Iris pigment epithelial cell (primary cell): Measurements from ENCODE around the gene TIGD6.

Source experiments
- DNase-seq: peaks from one replicate; pipeline ENCODE4 v3.0.0-alpha.2; 2011; ENCODE audit warnings: low read depth

Gene TIGD6

GRCh38 chr5:150016537-150016936 lies 16.1 kb upstream of the TIGD6 start:
- DNase-seq: no peak

GRCh38 chr5:150015415-150015814 lies 15.0 kb upstream of the TIGD6 start:
- DNase-seq: no peak

- DNase-seq: no peak
Measured at GRCh38 chr5:150014456-150014855, 14.0 kb upstream of the TIGD6 start.

DNA sequence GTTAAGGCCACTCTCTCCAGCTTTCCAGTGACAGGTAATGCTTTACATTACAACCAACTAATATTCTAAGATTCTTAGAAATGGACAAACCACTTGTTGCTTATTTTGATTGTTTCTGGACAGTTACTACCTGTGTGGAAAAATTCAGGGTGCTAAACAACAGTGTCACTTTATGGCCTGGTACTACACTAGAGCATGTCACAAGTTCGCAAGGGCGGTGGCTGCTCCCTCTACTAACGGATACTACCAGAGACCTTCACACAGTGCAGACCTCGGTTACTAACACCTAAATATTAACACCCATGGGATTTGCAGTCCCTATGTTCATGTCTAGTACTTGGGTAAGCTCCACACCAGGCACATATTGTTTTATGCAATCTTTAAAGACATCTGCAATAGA lies 13.5 kb upstream of the TIGD6 start:
- DNase-seq: no peak

DNA sequence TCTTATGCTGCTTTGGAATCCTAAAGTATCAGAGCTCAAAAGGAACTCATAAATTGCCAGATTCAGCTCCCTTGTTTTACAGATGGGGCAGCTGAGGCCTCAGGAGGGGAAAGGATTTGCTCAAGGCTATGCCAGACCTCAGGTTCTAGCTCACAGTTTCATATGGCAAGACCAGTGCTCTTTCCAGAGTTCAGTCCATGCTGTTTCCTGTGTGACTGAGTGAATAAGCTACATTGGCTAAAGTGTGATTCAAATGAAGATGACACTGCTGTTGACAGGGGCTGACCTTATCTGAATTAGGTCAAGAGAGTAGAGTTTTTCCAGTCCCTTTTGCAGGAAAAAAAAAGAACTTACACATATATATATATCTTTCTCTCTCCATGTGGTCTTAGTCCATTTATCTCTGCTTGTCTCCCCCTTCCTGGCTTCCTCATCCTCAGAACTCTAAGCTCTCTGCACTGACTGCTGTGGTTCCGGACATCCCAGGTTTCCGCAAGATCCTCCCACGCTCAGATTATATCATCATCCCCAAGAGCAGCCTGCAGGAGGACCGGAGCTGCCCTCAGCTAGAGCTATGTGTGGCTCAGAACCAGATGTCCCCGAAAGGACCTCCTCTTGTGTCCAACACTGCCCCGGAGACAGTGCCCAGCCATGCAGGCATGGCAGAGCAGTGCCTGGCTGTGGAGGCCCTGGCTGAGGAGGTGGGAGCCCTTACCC lies 9.4 kb upstream of the TIGD6 start:
- DNase-seq: no peak

GRCh38 chr5:150007050-150007449 lies 6.6 kb upstream of the TIGD6 start:
- DNase-seq: no peak

GRCh38 chr5:150006318-150006717 lies 5.9 kb upstream of the TIGD6 start:
- DNase-seq: no peak

DNA sequence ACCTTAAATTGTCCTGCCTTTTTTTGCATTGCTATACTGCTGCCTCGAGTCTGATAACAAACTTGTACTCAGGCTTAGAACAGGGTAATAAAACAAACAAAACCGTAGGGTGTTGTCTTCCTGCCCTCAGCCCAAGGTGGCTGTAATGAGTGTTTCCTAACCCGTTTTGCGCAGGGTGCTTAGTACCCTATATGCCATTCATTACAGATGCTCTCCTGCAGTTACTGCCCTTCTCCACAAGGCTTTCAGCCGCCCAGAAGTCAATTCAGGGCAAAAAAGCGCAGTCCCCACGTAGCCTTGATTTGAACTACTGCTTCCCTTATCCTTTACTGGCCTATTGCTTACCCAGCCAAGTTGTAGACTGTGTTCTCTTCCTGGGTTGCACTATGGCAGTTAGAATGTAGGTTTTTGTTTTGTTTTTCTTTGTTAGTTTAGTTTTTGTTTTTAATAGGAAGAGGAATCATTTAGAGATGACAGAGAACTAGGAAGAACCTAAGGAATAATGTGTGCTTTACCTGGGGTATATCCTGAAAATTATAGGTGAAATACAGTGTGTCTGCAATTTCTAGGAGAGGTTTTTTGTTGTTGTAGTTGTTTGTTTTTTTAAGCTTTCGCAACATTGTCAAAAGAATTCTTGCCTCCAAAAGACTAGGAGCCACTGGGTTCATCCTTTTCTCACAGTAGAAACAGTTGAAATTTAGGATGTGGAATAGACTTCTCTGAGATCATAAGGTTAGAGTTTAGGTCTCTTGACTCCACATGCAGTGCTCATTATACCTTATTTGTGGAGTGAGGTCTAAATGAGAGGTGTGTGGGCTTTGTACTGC lies 1.4 kb upstream of the TIGD6 start:
- DNase-seq: peak; percentile 82

DNA sequence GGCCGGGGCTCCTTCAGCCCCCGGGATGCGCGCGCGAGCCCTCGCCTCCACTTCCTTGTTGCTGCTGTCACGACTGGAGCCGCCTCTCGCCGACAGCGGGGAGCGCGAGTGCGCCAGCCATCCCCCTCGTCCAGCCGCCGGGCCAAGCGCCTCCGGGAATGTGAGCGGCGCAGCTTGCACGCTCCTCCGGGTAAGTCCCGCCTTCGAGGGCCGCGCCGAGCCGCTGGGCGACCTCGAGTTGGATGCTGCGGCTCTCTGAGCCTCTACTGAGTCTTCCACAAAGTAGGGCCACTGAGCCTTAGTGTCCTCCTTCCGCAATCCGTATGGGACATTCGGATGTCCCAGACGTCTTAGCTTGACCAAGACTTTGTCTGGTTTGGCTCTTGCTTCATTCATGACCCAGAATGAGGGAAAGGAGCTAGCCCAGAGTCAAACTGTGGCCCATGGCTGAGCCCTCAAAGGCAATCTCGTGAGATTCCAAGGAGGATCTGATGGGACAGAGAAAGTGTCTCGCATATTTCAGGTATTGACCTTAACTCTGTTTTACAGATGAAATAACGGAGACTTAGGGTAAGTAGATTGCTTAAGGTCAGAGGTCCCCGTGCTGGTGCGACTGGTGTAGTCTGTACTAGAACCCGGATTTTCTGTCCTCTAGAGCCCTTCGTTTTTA lies 671 bp upstream of the TIGD6 start:
- DNase-seq: peak; percentile 75

DNA sequence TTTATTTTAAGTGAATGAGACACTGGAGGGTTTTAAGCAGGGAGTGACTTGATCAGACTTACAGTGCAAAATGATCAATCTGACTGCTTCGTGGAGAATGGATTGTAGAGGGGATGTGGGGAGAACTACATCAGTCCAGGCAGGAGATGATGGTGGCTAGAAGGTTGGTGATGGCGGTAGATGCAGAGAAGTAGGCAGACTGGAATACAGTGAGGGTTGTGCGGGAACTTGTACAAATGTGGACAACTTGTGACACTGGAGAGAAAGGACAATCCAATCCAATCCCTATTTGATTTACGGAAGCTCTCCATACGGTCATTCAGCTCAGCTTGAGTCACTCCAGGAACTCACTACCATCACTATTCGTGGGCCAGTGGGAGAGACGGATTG lies 593 bp downstream of the TIGD6 start:
- no peak for DNase-seq

- no peak for DNase-seq
Measured at GRCh38 chr5:149999359-149999758, 1.1 kb downstream of the TIGD6 start.

DNA sequence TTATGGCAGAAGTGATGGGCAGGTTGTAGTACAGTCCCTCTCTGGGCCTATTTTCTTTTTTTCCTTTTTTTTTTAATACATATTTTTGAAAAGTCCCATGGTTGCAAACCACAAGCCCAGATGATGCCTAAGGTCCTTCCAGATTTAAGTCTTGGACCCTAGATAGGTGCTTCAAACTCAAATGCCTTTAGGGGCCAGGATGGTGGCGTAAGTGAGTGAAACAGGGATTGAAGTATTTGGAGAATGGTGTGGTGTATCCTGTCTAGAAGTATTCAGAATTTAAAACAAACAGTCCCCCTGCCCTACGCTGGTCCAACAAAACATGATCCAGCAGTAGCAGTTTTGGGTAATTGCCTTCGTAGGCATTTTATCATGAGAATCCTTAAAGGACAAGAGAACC lies 2.2 kb downstream of the TIGD6 start:
- no peak for DNase-seq

DNA sequence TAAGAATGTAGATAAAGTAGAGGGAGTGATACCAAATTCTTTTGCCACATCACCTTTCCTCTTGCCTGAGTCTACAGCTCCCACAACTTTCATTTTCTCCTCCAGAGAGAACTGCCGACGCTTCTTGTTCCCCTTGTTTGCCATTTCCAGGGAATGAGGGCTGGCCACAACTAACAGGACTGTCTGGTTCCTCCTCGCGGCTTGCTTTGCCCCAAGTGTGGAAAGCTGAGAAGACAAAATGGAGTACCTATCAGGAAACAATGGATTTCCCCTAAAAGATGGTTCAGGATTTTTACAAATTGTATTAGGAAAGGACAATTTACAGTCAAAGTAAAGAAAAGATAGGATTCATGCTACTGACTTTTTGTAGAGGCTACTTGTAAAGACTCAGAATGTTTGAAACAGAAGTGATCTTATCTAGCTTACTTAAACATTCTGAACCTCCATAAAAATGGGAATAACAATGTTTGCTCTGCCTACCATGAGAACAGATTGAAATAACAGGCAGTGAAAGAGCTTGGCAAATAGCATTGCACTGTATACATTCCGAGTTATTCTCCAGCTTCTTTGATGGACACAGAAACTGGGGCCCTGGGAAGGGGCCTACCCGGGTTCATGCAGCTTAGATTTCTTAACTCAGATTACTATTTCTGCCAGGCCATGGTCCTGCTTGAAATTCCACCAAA lies 4.1 kb downstream of the TIGD6 start:
- DNase-seq: no peak

- DNase-seq: no peak
Measured at GRCh38 chr5:149995385-149996204, 4.9 kb downstream of the TIGD6 start.

DNA sequence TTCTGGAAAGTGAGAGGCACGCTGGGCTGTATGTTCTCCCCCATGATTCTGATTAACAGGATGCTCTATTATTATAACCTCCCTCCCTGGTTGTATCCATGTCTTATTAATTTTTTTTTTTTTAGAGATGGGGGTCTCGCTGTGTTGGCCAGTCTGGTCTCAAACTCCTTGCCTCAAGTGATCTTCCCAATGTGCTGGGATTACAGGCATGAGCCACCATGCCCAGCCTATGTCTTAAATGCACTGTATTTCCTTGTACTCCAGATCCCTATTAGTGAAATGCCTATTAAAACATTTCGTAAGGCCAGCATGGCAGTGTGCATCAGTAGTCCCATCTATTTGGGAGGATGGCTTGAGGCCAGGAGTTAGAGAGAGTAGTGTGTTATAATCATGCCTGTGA lies 7.0 kb downstream of the TIGD6 start:
- no peak for DNase-seq

GRCh38 chr5:149990518-149991376 lies 9.7 kb downstream of the TIGD6 start:
- DNase-seq: peak; percentile 70

GRCh38 chr5:149988126-149988525 lies 12.3 kb downstream of the TIGD6 start:
- DNase-seq: no peak

- DNase-seq: no peak
Measured at GRCh38 chr5:149982505-149982904, 17.9 kb downstream of the TIGD6 start.

DNA sequence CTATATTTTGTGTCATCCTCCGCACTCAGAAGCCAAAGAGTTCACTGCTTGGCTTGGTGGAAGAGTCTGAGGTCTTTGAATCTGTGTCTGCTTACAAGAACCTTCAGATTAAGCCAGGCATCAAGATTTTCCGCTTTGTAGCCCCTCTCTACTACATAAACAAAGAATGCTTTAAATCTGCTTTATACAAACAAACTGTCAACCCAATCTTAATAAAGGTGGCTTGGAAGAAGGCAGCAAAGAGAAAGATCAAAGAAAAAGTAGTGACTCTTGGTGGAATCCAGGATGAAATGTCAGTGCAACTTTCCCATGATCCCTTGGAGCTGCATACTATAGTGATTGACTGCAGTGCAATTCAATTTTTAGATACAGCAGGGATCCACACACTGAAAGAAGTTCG lies 19.2 kb downstream of the TIGD6 start:
- no peak for DNase-seq

DNA sequence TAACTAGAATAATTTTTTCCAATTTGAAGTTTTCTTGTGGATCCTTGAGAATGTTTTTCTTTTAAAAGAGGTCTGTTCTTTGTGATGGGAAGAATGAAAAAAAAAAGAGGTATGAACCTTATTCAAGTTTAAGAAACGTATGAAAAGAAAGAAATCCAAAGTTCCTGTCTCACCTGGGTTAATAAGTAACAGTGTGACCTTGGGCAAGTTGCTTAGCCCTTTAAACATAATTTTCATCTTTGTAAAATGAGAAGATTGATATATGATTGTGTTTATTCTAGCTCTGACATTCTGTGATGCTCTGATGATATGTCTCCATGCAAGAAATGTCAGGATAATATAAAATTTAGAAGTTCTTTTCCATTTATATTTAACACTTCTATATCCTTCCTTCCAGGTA lies 20.6 kb downstream of the TIGD6 start:
- no peak for DNase-seq

- no peak for DNase-seq
Measured at GRCh38 chr5:149975409-149975808, 25.0 kb downstream of the TIGD6 start.
